Sigmoid colon (tissue), 4 donors: Measurements from ENCODE around the gene PCNT.

Experiments used
- CTCF ChIP-seq, 4 experiments: fragments of 450-650 bp in 3 of 4; fragments of 200-600 bp in 1 of 4; IDR thresholded peaks; one replicate each; pipeline ENCODE4 v1.5.1; 2016 to 2019; ENCODE audit warnings: antibody characterized with exemption in 4 of 4, mild to moderate bottlenecking in 3 of 4, moderate library complexity in 2 of 4
- EP300 ChIP-seq, 4 donors: sonication (generic); formaldehyde crosslinking; IDR thresholded peaks; one replicate each; pipeline ENCODE4 v1.6.1; 2017; ENCODE audit warnings: antibody characterized with exemption in 4 of 4
- POLR2A ChIP-seq, 2 donors: fragments of 450-650 bp; IDR thresholded peaks; one replicate each; pipeline ENCODE4 v1.6.1; 2016; ENCODE audit warnings: antibody characterized with exemption in 2 of 2, mild to moderate bottlenecking in 2 of 2, moderate library complexity in 2 of 2

GRCh38 chr21:46336603-46337002 lies 12.6 kb downstream of the PCNT start:
- no peak for TF ChIP-seq CTCF (IDR thresholded peaks at IDR 0.05)
- TF ChIP-seq POLR2A (IDR thresholded peaks at IDR 0.05) = no peak
- TF ChIP-seq EP300 (IDR thresholded peaks at IDR 0.05) = no peak
